GM18526 (cell line): ENCODE measurements around the gene CDH18.

ENCODE experiments used
- POLR2A ChIP-seq: IDR thresholded peaks from 3 replicates; pipeline ENCODE4 v1.6.1; 2011; ENCODE audit not compliant: insufficient read length; ENCODE audit errors: extremely low read depth

The CDH18 gene

GRCh38 chr5:19900269-19900668, 87.7 kb downstream of the CDH18 start:
- no peak for TF ChIP-seq POLR2A

GRCh38 chr5:19891658-19892057, 96.3 kb downstream of the CDH18 start:
- no peak for TF ChIP-seq POLR2A

- no peak for TF ChIP-seq POLR2A
These were observed 101.7 kb downstream of the CDH18 start for GRCh38 chr5:19886123-19886917.

GRCh38 chr5:19885040-19885824, 102.8 kb downstream of the CDH18 start:
- TF ChIP-seq POLR2A = no peak

- TF ChIP-seq POLR2A = no peak
These were observed 107.1 kb downstream of the CDH18 start for GRCh38 chr5:19880859-19881436.

- no peak for TF ChIP-seq POLR2A
These were observed 107.5 kb downstream of the CDH18 start for GRCh38 chr5:19880458-19880857.

GRCh38 chr5:19874811-19875210, 113.2 kb downstream of the CDH18 start:
- no peak for TF ChIP-seq POLR2A

- no peak for TF ChIP-seq POLR2A
These were observed 121.9 kb downstream of the CDH18 start for GRCh38 chr5:19866090-19866450.

- TF ChIP-seq POLR2A = no peak
These were observed 122.5 kb downstream of the CDH18 start for GRCh38 chr5:19865336-19866089.

- TF ChIP-seq POLR2A = no peak
These were observed 125.3 kb downstream of the CDH18 start for GRCh38 chr5:19862711-19863110.

- no peak for TF ChIP-seq POLR2A
These were observed 129.0 kb downstream of the CDH18 start for GRCh38 chr5:19859020-19859419.

- TF ChIP-seq POLR2A = no peak
These were observed 132.1 kb downstream of the CDH18 start for GRCh38 chr5:19855931-19856330.

- TF ChIP-seq POLR2A = no peak
These were observed 132.5 kb downstream of the CDH18 start for GRCh38 chr5:19855453-19855852.

GRCh38 chr5:19855031-19855430, 133.0 kb downstream of the CDH18 start:
- no peak for TF ChIP-seq POLR2A

- TF ChIP-seq POLR2A = no peak
These were observed 134.3 kb downstream of the CDH18 start for GRCh38 chr5:19853616-19854240.
